GM12874 (cell line): ENCODE results near the gene ZNF846.

Source experiments
- CTCF ChIP-seq: IDR thresholded peaks from 2 replicates; pipeline ENCODE4 v1.5.1; 2011; ENCODE audit warnings: low read depth, mild to moderate bottlenecking, control low read depth, low read length, moderate library complexity; ENCODE audit not compliant: insufficient read depth

Gene ZNF846

GRCh38 chr19:9799162-9799561 is 30.6 kb upstream of the ZNF846 start:
- no peak for TF ChIP-seq CTCF

- TF ChIP-seq CTCF, result no peak
These were observed 29.3 kb upstream of the ZNF846 start for GRCh38 chr19:9797871-9798270.

GRCh38 chr19:9796113-9796773 is 27.7 kb upstream of the ZNF846 start:
- peak; percentile 71 for TF ChIP-seq CTCF

- TF ChIP-seq CTCF, result no peak
These were observed 24.6 kb upstream of the ZNF846 start for GRCh38 chr19:9793071-9793591.

GRCh38 chr19:9792206-9793070 is 23.9 kb upstream of the ZNF846 start:
- TF ChIP-seq CTCF, result no peak

- no peak for TF ChIP-seq CTCF
These were observed 23.1 kb upstream of the ZNF846 start for GRCh38 chr19:9791552-9792205.

GRCh38 chr19:9789066-9789465 is 20.5 kb upstream of the ZNF846 start:
- no peak for TF ChIP-seq CTCF
